Activated naive CD8-positive, alpha-beta T cell treated with anti-CD3 and anti-CD28 coated beads, Interleukin-2, amount 50 U/mL, for 24 hours (primary cell): ENCODE data around the gene C1QL1.

Source experiments
- ATAC-seq: fragments of 150-1000 bp; cut with Tn5 transposase; one replicate; pipeline ENCODE4 v1.10.0; 2021
- DNase-seq: peaks from one replicate; pipeline ENCODE4 v3.0.0; 2021
- H3K27ac Mint-ChIP-seq: one replicate; pipeline ENCODE4 v1.8.0; 2021; ENCODE audit warnings: mild to moderate bottlenecking, mixed read lengths
- H3K27me3 Mint-ChIP-seq: one replicate; pipeline ENCODE4 v1.8.0; 2021; ENCODE audit warnings: mixed read lengths
- H3K36me3 Mint-ChIP-seq: one replicate; pipeline ENCODE4 v1.8.0; 2021; ENCODE audit warnings: low read depth, mixed read lengths
- H3K4me1 Mint-ChIP-seq: one replicate; pipeline ENCODE4 v1.8.0; 2021; ENCODE audit warnings: mixed read lengths
- H3K4me3 Mint-ChIP-seq: one replicate; pipeline ENCODE4 v1.8.0; 2021; ENCODE audit warnings: mild to moderate bottlenecking, moderate library complexity, mixed read lengths
- H3K9me3 Mint-ChIP-seq: one replicate; pipeline ENCODE4 v1.8.0; 2021; ENCODE audit warnings: mixed read lengths

The C1QL1 gene

DNA sequence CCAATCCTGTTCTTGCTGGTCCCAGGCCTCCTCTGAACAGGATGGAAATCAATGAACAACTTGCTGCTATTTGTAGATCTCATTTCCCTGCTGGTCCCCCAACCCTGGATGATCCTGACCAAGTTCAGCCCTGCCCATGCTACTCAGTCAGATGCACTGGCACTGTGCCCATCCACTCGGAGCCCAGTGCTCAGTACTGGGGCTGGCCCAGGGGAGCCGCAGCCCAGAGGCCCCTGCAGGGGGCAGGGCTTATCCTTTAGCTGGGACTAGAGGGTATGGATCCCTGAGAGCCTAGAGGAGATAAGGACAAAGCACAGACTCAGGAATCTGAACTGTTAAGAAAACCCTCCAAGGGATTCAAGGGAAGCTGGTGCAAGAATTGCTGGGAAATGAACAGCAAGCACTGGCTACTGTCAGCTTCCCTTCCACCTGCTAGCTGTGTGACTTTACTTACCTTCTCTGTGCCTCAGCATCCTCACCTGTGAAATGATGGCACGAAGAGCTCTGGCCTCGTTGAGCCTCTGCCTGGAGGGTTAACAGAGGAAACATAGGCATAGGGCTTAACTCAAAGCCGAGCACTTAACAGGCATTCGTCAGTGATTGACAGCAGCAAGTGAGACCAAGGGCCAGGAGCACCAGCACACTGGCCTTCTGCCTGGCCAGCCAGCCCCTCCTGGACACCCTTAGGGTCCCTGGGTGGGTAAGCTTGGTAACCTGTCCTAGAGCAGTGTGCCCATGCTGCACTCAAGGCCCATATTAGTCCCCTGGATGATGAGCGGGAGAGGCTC, 29.8 kb upstream of the C1QL1 start:
- H3K27me3 Mint-ChIP-seq = peaks cover 9% of the 10 kb centered on the region
- H3K27ac Mint-ChIP-seq = no peak overlapping the region
- ATAC-seq (no peak), DNase-seq (no peak)
- H3K4me3 Mint-ChIP-seq = no peak overlapping the region
- H3K4me1 Mint-ChIP-seq = no peaks in the 10 kb centered on the region
- H3K36me3 Mint-ChIP-seq = no peaks in the 10 kb centered on the region
- H3K9me3 Mint-ChIP-seq = peaks cover 8% of the 10 kb centered on the region

GRCh38 chr17:44996304-44996703, 28.2 kb upstream of the C1QL1 start:
- no peaks in the 10 kb centered on the region for H3K4me1 Mint-ChIP-seq
- H3K27ac Mint-ChIP-seq = no peak overlapping the region
- DNase-seq (no peak), ATAC-seq (no peak)
- no peaks in the 10 kb centered on the region for H3K36me3 Mint-ChIP-seq
- H3K27me3 Mint-ChIP-seq = peaks cover 9% of the 10 kb centered on the region
- peaks cover 8% of the 10 kb centered on the region for H3K9me3 Mint-ChIP-seq
- no peak overlapping the region for H3K4me3 Mint-ChIP-seq

DNA sequence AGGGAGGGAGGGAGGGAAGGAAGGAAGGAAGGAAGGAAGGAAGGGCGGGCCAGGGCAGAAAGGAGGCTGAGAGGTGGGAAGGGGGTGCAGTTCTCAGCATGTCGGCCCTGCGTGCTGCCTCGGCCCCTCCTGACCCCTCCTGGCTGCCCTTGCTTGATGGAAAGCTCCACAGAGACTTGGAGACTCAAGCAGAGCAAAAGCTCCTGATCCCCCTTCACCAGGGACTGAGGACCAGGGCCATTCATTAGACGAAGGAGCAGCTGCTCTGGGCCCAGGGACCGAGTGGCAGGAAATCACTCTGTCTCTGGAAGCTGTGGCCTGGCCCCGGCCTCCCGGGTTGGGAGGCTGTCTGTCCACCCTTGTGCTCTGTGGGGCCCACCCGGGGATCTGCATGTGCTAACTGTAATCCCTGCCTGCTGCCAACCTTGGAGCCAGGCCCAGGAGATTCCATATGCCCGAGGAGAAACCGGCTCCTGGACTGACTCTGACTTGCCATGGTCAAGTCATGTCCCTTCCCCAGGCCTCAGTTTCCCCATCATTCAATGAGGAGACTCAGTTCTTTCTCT, 27.4 kb upstream of the C1QL1 start:
- H3K4me1 Mint-ChIP-seq = no peaks in the 10 kb centered on the region
- no peak for DNase-seq
- no peak for ATAC-seq
- H3K4me3 Mint-ChIP-seq = no peak overlapping the region
- peaks cover 8% of the 10 kb centered on the region for H3K9me3 Mint-ChIP-seq
- H3K27ac Mint-ChIP-seq = no peak overlapping the region
- H3K36me3 Mint-ChIP-seq = no peaks in the 10 kb centered on the region
- peaks cover 10% of the 10 kb centered on the region for H3K27me3 Mint-ChIP-seq

GRCh38 chr17:44992242-44992939, 24.3 kb upstream of the C1QL1 start:
- no peaks in the 10 kb centered on the region for H3K36me3 Mint-ChIP-seq
- peaks cover 6% of the 10 kb centered on the region for H3K4me1 Mint-ChIP-seq
- DNase-seq (no peak), ATAC-seq (no peak)
- H3K27ac Mint-ChIP-seq = no peak overlapping the region
- no peak overlapping the region for H3K4me3 Mint-ChIP-seq
- no peaks in the 10 kb centered on the region for H3K9me3 Mint-ChIP-seq
- peaks cover 35% of the 10 kb centered on the region for H3K27me3 Mint-ChIP-seq

DNA sequence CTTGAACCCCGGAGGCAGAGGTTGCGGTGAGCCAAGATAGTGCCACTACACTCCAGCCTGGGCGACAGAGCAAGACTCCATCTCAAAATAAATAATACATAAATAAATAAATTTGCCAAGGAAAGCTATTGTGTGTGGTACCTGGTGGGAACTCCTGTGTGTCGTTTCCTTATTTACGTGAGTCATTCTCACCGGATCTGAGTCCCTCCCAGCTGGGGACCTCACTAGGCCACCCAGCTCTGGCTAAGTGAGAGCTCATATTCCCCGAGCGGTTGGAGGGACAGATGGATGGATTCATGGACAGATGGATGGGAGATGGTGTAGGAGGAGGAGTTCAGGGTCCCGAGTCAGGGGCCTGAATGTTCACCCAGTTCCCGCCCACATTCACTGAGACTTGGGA, 22.9 kb upstream of the C1QL1 start:
- H3K4me1 Mint-ChIP-seq = peaks cover 6% of the 10 kb centered on the region
- DNase-seq (no peak), ATAC-seq (no peak)
- no peak overlapping the region for H3K4me3 Mint-ChIP-seq
- H3K9me3 Mint-ChIP-seq = no peaks in the 10 kb centered on the region
- H3K36me3 Mint-ChIP-seq = no peaks in the 10 kb centered on the region
- no peak overlapping the region for H3K27ac Mint-ChIP-seq
- H3K27me3 Mint-ChIP-seq = peaks cover 42% of the 10 kb centered on the region

DNA sequence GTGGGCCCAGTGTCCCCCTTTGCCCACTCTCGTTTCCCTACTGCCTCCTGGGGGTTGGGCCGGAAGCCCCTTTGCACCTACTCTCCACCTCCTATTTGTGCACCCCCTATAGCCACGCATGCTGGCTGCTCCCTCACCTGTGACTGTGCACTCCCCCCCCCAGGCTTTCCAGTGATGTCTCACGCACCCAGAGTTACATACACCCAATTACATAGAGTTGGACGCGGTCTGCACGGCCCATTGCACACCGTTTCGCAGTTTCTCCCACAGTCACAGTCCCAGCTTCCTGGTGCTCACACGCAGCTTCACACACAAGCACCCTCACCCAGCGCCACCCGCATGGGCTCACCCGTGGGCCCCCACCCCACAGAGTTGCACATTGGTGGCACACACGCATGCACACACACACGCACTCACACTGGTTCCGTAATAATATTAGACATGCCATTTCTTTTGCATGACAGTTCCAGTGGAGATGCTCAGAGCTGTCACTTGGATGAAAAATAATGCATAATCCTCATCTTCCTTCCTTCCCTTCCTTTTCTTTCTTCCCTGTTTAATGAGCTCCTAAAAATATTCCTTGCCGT, 21.5 kb upstream of the C1QL1 start:
- H3K27me3 Mint-ChIP-seq = peaks cover 51% of the 10 kb centered on the region
- H3K36me3 Mint-ChIP-seq = no peaks in the 10 kb centered on the region
- H3K9me3 Mint-ChIP-seq = no peaks in the 10 kb centered on the region
- no peak overlapping the region for H3K4me3 Mint-ChIP-seq
- H3K27ac Mint-ChIP-seq = no peak overlapping the region
- H3K4me1 Mint-ChIP-seq = peaks cover 6% of the 10 kb centered on the region
- DNase-seq (no peak), ATAC-seq (no peak)

- H3K4me1 Mint-ChIP-seq = peaks cover 6% of the 10 kb centered on the region
- H3K9me3 Mint-ChIP-seq = no peaks in the 10 kb centered on the region
- DNase-seq (no peak), ATAC-seq (no peak)
- H3K27ac Mint-ChIP-seq = no peak overlapping the region
- no peak overlapping the region for H3K4me3 Mint-ChIP-seq
- peaks cover 48% of the 10 kb centered on the region for H3K27me3 Mint-ChIP-seq
- no peaks in the 10 kb centered on the region for H3K36me3 Mint-ChIP-seq
Observed at GRCh38 chr17:44988044-44988942, 20.2 kb upstream of the C1QL1 start.

DNA sequence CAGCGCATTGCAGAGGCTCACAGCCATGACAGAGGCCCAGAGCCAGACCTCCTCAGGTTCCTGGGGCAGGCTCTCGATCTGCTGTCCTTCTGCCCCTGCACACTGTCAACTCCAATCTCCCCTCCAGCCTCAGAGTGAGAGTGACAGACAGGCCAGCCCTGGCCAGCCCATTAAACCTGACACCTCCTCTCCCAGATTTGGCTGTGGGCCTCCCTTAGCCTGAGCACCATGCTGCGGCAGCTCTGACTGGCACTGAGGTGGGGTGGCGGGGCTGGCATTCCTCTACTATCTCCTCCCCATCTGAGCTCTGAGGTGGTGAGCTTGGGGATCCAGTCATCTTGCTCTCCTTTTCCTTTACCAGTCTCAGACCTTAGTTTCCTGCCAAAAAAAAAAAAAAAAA, 15.5 kb upstream of the C1QL1 start:
- peaks cover 50% of the 10 kb centered on the region for H3K27me3 Mint-ChIP-seq
- ATAC-seq = no peak
- H3K27ac Mint-ChIP-seq = no peak overlapping the region

DNA sequence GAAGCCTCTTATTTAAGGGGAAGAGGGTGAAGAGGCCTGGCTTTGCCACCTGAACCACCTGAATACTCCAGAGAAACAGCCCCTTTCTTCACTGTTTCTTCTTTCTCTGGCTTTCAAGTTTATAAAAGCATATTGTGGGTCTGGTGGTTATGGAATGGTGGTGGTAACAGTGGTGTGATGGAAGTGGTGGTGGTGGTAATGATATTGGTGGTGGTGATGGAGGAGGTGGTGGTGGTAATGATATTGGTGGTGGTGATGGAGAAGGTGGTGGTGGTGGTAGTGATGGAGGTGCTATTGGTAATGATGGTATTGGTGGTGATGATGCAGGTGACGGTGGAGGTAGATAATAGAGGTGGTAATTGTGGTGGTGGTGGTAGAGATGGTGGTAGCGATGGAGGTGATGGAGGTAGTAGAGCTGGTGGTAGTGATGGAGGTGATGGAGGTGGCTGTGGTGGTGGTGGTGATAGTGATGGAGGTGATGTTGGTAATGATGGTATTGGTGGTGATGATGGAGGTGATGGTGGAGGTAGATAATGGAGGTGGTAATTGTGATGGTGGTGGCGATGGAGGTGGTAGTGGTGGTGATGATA, 14.1 kb upstream of the C1QL1 start:
- H3K27me3 Mint-ChIP-seq = peaks cover 44% of the 10 kb centered on the region
- DNase-seq = no peak
- H3K4me1 Mint-ChIP-seq = peaks cover 2% of the 10 kb centered on the region
- no peaks in the 10 kb centered on the region for H3K9me3 Mint-ChIP-seq
- H3K27ac Mint-ChIP-seq = no peak overlapping the region
- H3K4me3 Mint-ChIP-seq = no peak overlapping the region
- no peaks in the 10 kb centered on the region for H3K36me3 Mint-ChIP-seq
- ATAC-seq = no peak

More for the DNA sequence above, 15.5 kb upstream of the C1QL1 start:
- Mint-ChIP-seq H3K4me3 (no peak overlapping the region), H3K4me1 (peaks cover 8% of the 10 kb centered on the region), H3K36me3 (no peaks in the 10 kb centered on the region), H3K9me3 (no peaks in the 10 kb centered on the region)
- no peak for DNase-seq

DNA sequence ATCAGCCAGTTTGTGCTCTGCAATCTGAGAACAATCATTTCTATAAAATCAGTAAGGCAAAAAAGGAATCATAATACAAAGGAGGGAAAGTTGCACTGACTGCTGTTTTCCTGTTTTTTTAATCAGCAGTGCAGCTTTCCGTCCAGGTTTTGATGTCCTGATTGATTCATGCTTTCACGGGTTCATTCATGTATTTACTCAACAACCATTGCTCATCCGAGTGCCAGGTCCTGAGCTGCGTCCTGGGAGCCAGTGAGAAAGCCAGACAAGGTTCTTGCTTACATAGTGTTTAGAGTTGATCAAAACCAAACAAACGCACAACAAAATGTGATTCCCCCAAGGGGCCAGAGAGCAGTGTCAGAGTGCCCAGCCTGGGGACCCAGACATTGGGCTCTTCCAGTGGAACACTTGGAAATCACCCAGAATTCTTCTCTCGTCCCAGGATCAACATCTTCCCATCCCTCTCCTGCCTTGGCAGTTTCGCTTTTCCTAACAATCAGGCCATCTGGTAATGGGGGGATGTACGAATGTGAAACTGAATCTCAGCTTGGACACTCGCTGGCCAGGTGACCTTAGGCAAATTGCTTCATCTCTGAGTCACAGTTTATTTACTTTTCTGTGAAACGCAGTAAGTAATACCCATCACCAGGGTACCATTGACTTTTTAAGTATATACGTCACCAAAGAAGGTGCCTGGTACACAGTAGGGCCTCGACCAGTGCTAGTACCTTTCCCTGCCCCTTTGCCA, 13.3 kb upstream of the C1QL1 start:
- no peak for DNase-seq
- no peak overlapping the region for H3K4me3 Mint-ChIP-seq
- H3K4me1 Mint-ChIP-seq = peaks cover 2% of the 10 kb centered on the region
- peaks cover 39% of the 10 kb centered on the region for H3K27me3 Mint-ChIP-seq
- no peak for ATAC-seq
- no peak overlapping the region for H3K27ac Mint-ChIP-seq
- H3K9me3 Mint-ChIP-seq = no peaks in the 10 kb centered on the region
- H3K36me3 Mint-ChIP-seq = no peaks in the 10 kb centered on the region

GRCh38 chr17:44979426-44979995, 11.4 kb upstream of the C1QL1 start:
- ATAC-seq = no peak
- peaks cover 33% of the 10 kb centered on the region for H3K27me3 Mint-ChIP-seq
- no peaks in the 10 kb centered on the region for H3K9me3 Mint-ChIP-seq

DNA sequence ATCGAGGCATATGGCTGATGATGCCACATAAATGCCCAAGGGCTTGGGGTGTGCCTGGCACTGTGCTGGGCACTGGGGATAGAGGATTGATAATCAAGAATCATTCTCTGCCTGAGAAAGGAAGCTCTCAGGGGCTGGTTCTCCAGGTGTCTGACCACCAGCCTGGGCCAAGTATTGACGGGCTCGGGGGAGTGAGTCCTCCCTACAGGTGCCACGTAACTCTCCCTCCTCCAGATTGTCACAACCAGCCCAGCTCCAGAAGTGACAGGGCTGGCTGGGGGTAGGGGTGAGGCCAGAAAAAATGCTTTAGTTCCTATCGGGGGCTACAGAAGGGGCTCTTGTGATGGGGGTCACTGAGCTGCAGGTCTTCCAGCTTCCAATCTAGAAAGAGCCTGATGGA, 10.7 kb upstream of the C1QL1 start:
- no peak for DNase-seq
- H3K4me1 Mint-ChIP-seq = peaks cover 2% of the 10 kb centered on the region
- no peak overlapping the region for H3K27ac Mint-ChIP-seq
- no peak overlapping the region for H3K4me3 Mint-ChIP-seq
- ATAC-seq = no peak
- no peaks in the 10 kb centered on the region for H3K36me3 Mint-ChIP-seq
- peaks cover 33% of the 10 kb centered on the region for H3K27me3 Mint-ChIP-seq
- no peaks in the 10 kb centered on the region for H3K9me3 Mint-ChIP-seq

More at GRCh38 chr17:44979426-44979995, 11.4 kb upstream of the C1QL1 start:
- no peak for DNase-seq
- H3K36me3 Mint-ChIP-seq = no peaks in the 10 kb centered on the region
- H3K27ac Mint-ChIP-seq = no peak overlapping the region
- H3K4me3 Mint-ChIP-seq = no peak overlapping the region
- peaks cover 2% of the 10 kb centered on the region for H3K4me1 Mint-ChIP-seq
